K562 (cell line): ENCODE results near the gene TAX1BP1. TPM values are rescaled to one million over a fixed set of nuclear protein-coding genes. Genes with fewer than 3 reads are reported as not detected.

Experiments
- ATAC-seq: fragments of 200-7000 bp; cut with Tn5 transposase; 3 replicates; pipeline ENCODE4 v1.9.1; 2020; ENCODE audit warnings: moderate library complexity
- BruUV-seq: library from RNA; stranded (reverse); fragments of 400-500 nt; replicated peaks from 2 replicates; lab custom pipeline; 2021; lab: Mats Ljungman, UMichigan
- CTCF ChIA-PET: fragments of 300-600 bp; formaldehyde crosslinking; extraction: SDS; loops from one replicate; lab custom pipeline; 2021; ENCODE audit warnings: low intra/inter-chr PET ratio; lab: Yijun Ruan, JAX
- POLR2A ChIA-PET: fragments of 300-600, 350-650 bp; sonication (Branson Sonifier 250); formaldehyde crosslinking; extraction: SDS; loops from one replicate; lab custom pipeline; 2021; ENCODE audit warnings: antibody characterized with exemption, inconsistent platforms; lab: Yijun Ruan, JAX
- DNase-seq, 4 experiments: peaks; one replicate each; pipeline versions ENCODE4 v3.0.0 to v3.0.0-alpha.2; 2011 to 2018; ENCODE audit warnings: low spot score in 3 of 4, mixed read lengths in 3 of 4; ENCODE audit errors: extremely low read depth in 1 of 4
- FAIRE-seq: peaks from 2 replicates; lab custom pipeline; 2011; peaks lifted over from hg19 to GRCh38; lab: Jason Lieb, UNC
- H2AFZ ChIP-seq: 2 replicates; pipeline ENCODE4 v1.6.0; 2011; ENCODE audit warnings: low read depth, low read length, control low read depth, inconsistent platforms
- H3K27ac ChIP-seq: fragments of 200-600 bp; 3 replicates; pipeline ENCODE4 v1.8.0; 2011; ENCODE audit warnings: low read depth, mild to moderate bottlenecking, control low read depth, inconsistent platforms, low read length, moderate library complexity, mixed read lengths; ENCODE audit errors: extremely low read depth
- H3K27me3 ChIP-seq, 2 experiments: fragments of 300-600 bp in 1 of 2; 2 replicates in 1 of 2; 3 replicates in 1 of 2; pipeline versions ENCODE4 v1.6.0 to v1.8.0; 2011; ENCODE audit warnings: inconsistent platforms in 2 of 2, low read length in 2 of 2, mild to moderate bottlenecking in 1 of 2, mixed read lengths in 1 of 2, moderate library complexity in 1 of 2; ENCODE audit not compliant: control insufficient read depth in 2 of 2, insufficient read depth in 2 of 2
- H3K36me3 ChIP-seq: fragments of 300-600 bp; 3 replicates; pipeline ENCODE4 v1.8.0; 2011; ENCODE audit warnings: mild to moderate bottlenecking, low read length, inconsistent platforms; ENCODE audit not compliant: control insufficient read depth, insufficient read depth
- H3K4me1 ChIP-seq, 2 experiments: fragments of 200-600 bp in 1 of 2; replicated peaks in 1 of 2; 2 replicates in 1 of 2; 3 replicates in 1 of 2; pipeline versions ENCODE4 v1.5.1 to v1.8.0; 2011; ENCODE audit warnings: inconsistent platforms in 2 of 2, low read length in 2 of 2, mild to moderate bottlenecking in 1 of 2, mixed read lengths in 1 of 2, moderate library complexity in 1 of 2; ENCODE audit not compliant: control insufficient read depth in 2 of 2, insufficient read depth in 2 of 2
- H3K4me2 ChIP-seq: 2 replicates; pipeline ENCODE4 v1.6.1; 2011; ENCODE audit warnings: low read length, control low read depth, inconsistent platforms, mixed read lengths; ENCODE audit not compliant: insufficient read depth
- H3K4me3 ChIP-seq: fragments of 200-600 bp; sonication (generic), shearing (Covaris generic); 2 replicates; pipeline ENCODE4 v1.5.1; 2016; ENCODE audit warnings: control low read depth, inconsistent platforms
- H3K79me2 ChIP-seq: fragments of 200-600 bp; 3 replicates; pipeline ENCODE4 v1.8.0; 2011; ENCODE audit warnings: low read length, inconsistent platforms; ENCODE audit not compliant: control insufficient read depth, insufficient read depth
- H3K9ac ChIP-seq, 2 experiments: 2 replicates each; pipeline versions ENCODE4 v1.6.0 to v1.6.1; 2011; ENCODE audit warnings: low read depth in 2 of 2, low read length in 2 of 2, control low read depth in 1 of 2, inconsistent platforms in 1 of 2, mild to moderate bottlenecking in 1 of 2, mixed read lengths in 1 of 2; ENCODE audit not compliant: insufficient read depth in 1 of 2
- H3K9me1 ChIP-seq: one replicate; pipeline ENCODE4 v1.6.0; 2011; ENCODE audit warnings: inconsistent platforms, mild to moderate bottlenecking, low read length, moderate library complexity; ENCODE audit not compliant: control insufficient read depth, insufficient read depth
- H3K9me3 ChIP-seq: replicated peaks from 2 replicates; pipeline ENCODE4 v1.5.1; 2011; ENCODE audit warnings: low read depth, low read length, inconsistent platforms; ENCODE audit not compliant: control insufficient read depth, insufficient read depth
- H4K20me1 ChIP-seq: replicated peaks from 2 replicates; pipeline ENCODE4 v1.6.1; 2011; ENCODE audit warnings: low read length, inconsistent platforms, mixed read lengths; ENCODE audit not compliant: control insufficient read depth, insufficient read depth
- CBFA2T3 ChIP-seq: fragments of 450-650 bp; IDR thresholded peaks from 2 replicates; pipeline ENCODE4 v1.6.1; 2017
- E2F1 ChIP-seq: sonication (generic); formaldehyde crosslinking; IDR thresholded peaks from 2 replicates; pipeline ENCODE4 v1.8.1; 2023; ENCODE audit warnings: mild to moderate bottlenecking, missing genetic modification reagents, moderate library complexity
- ESRRB ChIP-seq: fragments of 250-450 bp; sonication (Bioruptor Pico); IDR thresholded peaks from 2 replicates; pipeline ENCODE4 v1.5.0; 2020; ENCODE audit warnings: mild to moderate bottlenecking, moderate library complexity, borderline replicate concordance
- FOXJ2 ChIP-seq: fragments of 200-800 bp; sonication (Bioruptor generic); IDR thresholded peaks from 2 replicates; pipeline ENCODE4 v1.6.1; 2016; ENCODE audit warnings: missing genetic modification characterization, missing compliant biosample characterization
- MECOM ChIP-seq: fragments of 250-450 bp; sonication (Bioruptor Pico); IDR thresholded peaks from 2 replicates; pipeline ENCODE4 v1.8.0; 2022; ENCODE audit warnings: inconsistent platforms
- RFX1 ChIP-seq: fragments of 450-650 bp; IDR thresholded peaks from 2 replicates; pipeline ENCODE4 v1.6.1; 2016; ENCODE audit warnings: mild to moderate bottlenecking, moderate library complexity
- RNF2 ChIP-seq: sonication (generic); IDR thresholded peaks from 2 replicates; pipeline ENCODE4 v1.6.1; 2016
- TAL1 ChIP-seq: fragments of 450-650 bp; IDR thresholded peaks from 2 replicates; pipeline ENCODE4 v1.6.1; 2016; ENCODE audit warnings: mild to moderate bottlenecking
- TEAD4 ChIP-seq, 2 experiments: sonication (generic) in 1 of 2; formaldehyde crosslinking in 1 of 2; IDR thresholded peaks; 2 replicates each; pipeline versions ENCODE4 v1.6.1 to v1.8.0; 2012 to 2022; ENCODE audit warnings: borderline replicate concordance in 1 of 2, inconsistent platforms in 1 of 2, low read length in 1 of 2, mild to moderate bottlenecking in 1 of 2, missing genetic modification reagents in 1 of 2
- TGIF2 ChIP-seq: sonication (generic); formaldehyde crosslinking; IDR thresholded peaks from 2 replicates; pipeline ENCODE4 v1.8.1; 2022; ENCODE audit warnings: mild to moderate bottlenecking, missing genetic modification reagents, moderate library complexity
- ZBED1 ChIP-seq: IDR thresholded peaks from 2 replicates; pipeline ENCODE4 v1.6.1; 2014
- ZNF76 ChIP-seq: fragments of 250-450 bp; sonication (Bioruptor Pico); IDR thresholded peaks from 2 replicates; pipeline ENCODE4 v1.4.0; 2020; ENCODE audit warnings: mild to moderate bottlenecking, moderate library complexity, borderline replicate concordance
- ZZZ3 ChIP-seq: fragments of 450-650 bp; IDR thresholded peaks from 2 replicates; pipeline ENCODE4 v1.6.1; 2016; ENCODE audit warnings: antibody characterized with exemption, mild to moderate bottlenecking, moderate library complexity
- WGBS: fragments of 100-300 bp; shearing (Covaris generic); methylation state at CpG from one replicate; pipeline ENCODE4 v1.1.6; 2016; ENCODE audit warnings: low coverage, mixed read lengths; ENCODE audit not compliant: insufficient coverage; ENCODE audit errors: missing lambda C conversion rate; 5-methylcytosine and 5-hydroxymethylcytosine counted together
- in situ Hi-C: fragments of 300-500 bp; cut with MboI; formaldehyde crosslinking; loops from 4 replicates; pipeline ENCODE4 v1.15.0; 2018; ENCODE audit warnings: inconsistent platforms, mixed read lengths
- intact Hi-C: fragments of 100-400 bp; cut with micrococcal nuclease; formaldehyde crosslinking; loops from 2 replicates; pipeline ENCODE4 v1.14.2; 2022
- polyA plus RNA-seq, 8 experiments: library from polyadenylated mRNA; depleted of rRNA in 4 of 8; stranded (reverse) in 5 of 8; unstranded in 3 of 8; fragments of >200 nt; fragmentation: Nextera tagmentation in 2 of 8; fragmentation: Illumina TruSeq in 1 of 8; extraction: Ambion mirVana in 2 of 8; extraction: Trizol in 1 of 8; gene quantifications; 2 replicates each; pipeline versions ENCODE4 v1.2.1 to v1.2.3, GENCODE V29; 2011 to 2014; ENCODE audit warnings: inconsistent platforms in 1 of 8, missing spikeins in 1 of 8
- total RNA-seq, 7 experiments: library from RNA; depleted of rRNA in 6 of 7; stranded (reverse); fragments of >200 nt in 6 of 7; fragmentation: Illumina TruSeq in 2 of 7; extraction: Trizol in 2 of 7; gene quantifications; 2 replicates each; pipeline versions ENCODE4 v1.2.1 to v1.2.3, GENCODE V29; 2011 to 2021; ENCODE audit warnings: low replicate concordance in 1 of 7

TAX1BP1 gene
- total and polyA plus RNA-seq, 9 of the 15 experiments (the other 6 are each of a cell fraction or from before 2014, with no cell fraction given), result 49.0 to 119 (median 75.9) TPM

- H3K4me1 ChIP-seq, result no peaks in the 10 kb centered on the region
- H3K4me3 ChIP-seq, result no peak overlapping the region
- in situ Hi-C loops, result no loop called here
- H3K9me1 ChIP-seq, result no peaks in the 10 kb centered on the region
- intact Hi-C loops, result no loop called here
- no peak overlapping the region for H2AFZ ChIP-seq
- H3K27ac ChIP-seq, result no peak overlapping the region
- BruUV-seq, result no TSS peak
- ChIA-PET CTCF (no interaction called here), POLR2A (no interaction called here)
- no peak for DNase-seq
- ATAC-seq, result no peak
- H3K9ac ChIP-seq, result no peak overlapping the region
- H3K4me2 ChIP-seq, result no peak overlapping the region
- no peak for TF ChIP-seq TGIF2 (CRISPR knock-in tag)
- TF ChIP-seq RNF2, result no peak
- 56% methylated on average over 1 of the region's 1 CpG for WGBS
- FAIRE-seq, result no peak
- no peaks in the 10 kb centered on the region for H4K20me1 ChIP-seq
- no peaks in the 10 kb centered on the region for H3K27me3 ChIP-seq
- H3K36me3 ChIP-seq, result peaks cover 34% of the 10 kb centered on the region
- H3K79me2 ChIP-seq, result peaks cover 11% of the 10 kb centered on the region
- no peaks in the 10 kb centered on the region for H3K9me3 ChIP-seq
Measured at GRCh38 chr7:27762062-27762461, 22.1 kb downstream of the TAX1BP1 start.

- Histone ChIP-seq H4K20me1 (no peaks in the 10 kb centered on the region), H3K79me2 (peaks cover 11% of the 10 kb centered on the region), H3K4me2 (no peak overlapping the region), H3K4me1 (no peaks in the 10 kb centered on the region), H3K27me3 (no peaks in the 10 kb centered on the region), H2AFZ (no peak overlapping the region), H3K9ac (no peak overlapping the region), H3K27ac (no peak overlapping the region), H3K9me1 (no peaks in the 10 kb centered on the region), H3K4me3 (no peak overlapping the region), H3K9me3 (no peaks in the 10 kb centered on the region), H3K36me3 (peaks cover 23% of the 10 kb centered on the region; the same call in 2 of the 3 replicates)
- in situ Hi-C loops (no loop called here), intact Hi-C loops (no loop called here)
- CTCF ChIA-PET, result no interaction called here
- no TSS peak for BruUV-seq
- DNase-seq, result no peak
- peak; percentile 62 for FAIRE-seq
- TF ChIP-seq TAL1 (peak; percentile 24; the same call in 1 of the 2 replicates), MECOM (CRISPR knock-in tag) (no peak), TEAD4 (IDR thresholded peaks at IDR 0.05; ENCODE audit: low read length) (peak; percentile 47; the same call in 1 of the 2 replicates), TEAD4 (CRISPR knock-in tag; IDR thresholded peaks at IDR 0.05; ENCODE audit: borderline replicate concordance) (no peak), ZNF76 (CRISPR knock-in tag) (no peak), CBFA2T3 (peak; percentile 16; the same call in 1 of the 2 replicates), FOXJ2 (peak; percentile 97), ZBED1 (no peak), ESRRB (CRISPR knock-in tag) (no peak), RFX1 (peak; percentile 46), ZZZ3 (no peak), E2F1 (CRISPR knock-in tag) (no peak)
- ATAC-seq, result no peak
- POLR2A ChIA-PET, result interaction anchor here (0.7 to 1.3 kb wide), 5 partner anchors 23 to 150 kb away, joined by 3 to 6 read pairs (median 3); partner anchors contain the start of gene TAX1BP1
- WGBS, result 38% methylated on average over 2 of the region's 2 CpGs
Measured at GRCh38 chr7:27763983-27764508, 24.1 kb downstream of the TAX1BP1 start.
